Keratinocyte (primary cell): Measurements from ENCODE around the gene MTHFD1L. TPM values are rescaled to one million over a fixed set of nuclear protein-coding genes. Genes with fewer than 3 reads are reported as not detected.
A peak's percentile ranks its signal among the peaks of the same experiment; 100 is the strongest.

Experiments
- DNase-seq: peaks from one replicate; pipeline ENCODE4 v3.0.0-alpha.2; 2011; ENCODE audit warnings: low read depth, missing footprints, low spot score
- FAIRE-seq: peaks from 2 replicates; lab custom pipeline; 2011; peaks lifted over from hg19 to GRCh38; lab: Jason Lieb, UNC
- H2AFZ ChIP-seq: 2 replicates; pipeline ENCODE4 v1.6.0; 2012; ENCODE audit warnings: low read length, control low read depth, inconsistent platforms; ENCODE audit not compliant: control insufficient read depth
- H3K27ac ChIP-seq: 2 replicates; pipeline ENCODE4 v1.5.1; 2011; ENCODE audit warnings: low read length; ENCODE audit not compliant: control insufficient read depth, insufficient read depth
- H3K27me3 ChIP-seq: 3 replicates; pipeline ENCODE4 v1.6.0; 2011; ENCODE audit warnings: low read length; ENCODE audit not compliant: control insufficient read depth, insufficient read depth; ENCODE audit errors: extremely low read depth
- H3K36me3 ChIP-seq, 2 experiments: 2 replicates in 1 of 2; 3 replicates in 1 of 2; pipeline ENCODE4 v1.5.1; 2011; ENCODE audit warnings: low read length in 2 of 2, mild to moderate bottlenecking in 1 of 2; ENCODE audit not compliant: control insufficient read depth in 2 of 2, insufficient read depth in 2 of 2; ENCODE audit errors: extremely low read depth in 1 of 2
- H3K4me1 ChIP-seq: 3 replicates; pipeline ENCODE4 v1.5.1; 2011; ENCODE audit warnings: low read length; ENCODE audit not compliant: control insufficient read depth, insufficient read depth; ENCODE audit errors: extremely low read depth
- H3K4me2 ChIP-seq: 3 replicates; pipeline ENCODE4 v1.6.0; 2011; ENCODE audit warnings: low read depth, low read length; ENCODE audit not compliant: control insufficient read depth, insufficient read depth; ENCODE audit errors: extremely low read depth
- H3K4me3 ChIP-seq, 3 experiments: fragments of 200-600 bp in 1 of 3; sonication (generic) in 1 of 3; 2 replicates in 2 of 3; 3 replicates in 1 of 3; pipeline ENCODE4 v1.5.1; 2011 to 2016; ENCODE audit warnings: low read length in 3 of 3, mild to moderate bottlenecking in 3 of 3, control low read depth in 2 of 3, inconsistent platforms in 1 of 3, low read depth in 1 of 3, mixed read lengths in 1 of 3, mixed run types in 1 of 3, moderate library complexity in 1 of 3; ENCODE audit not compliant: control insufficient read depth in 2 of 3, insufficient read depth in 2 of 3; ENCODE audit errors: extremely low read depth in 1 of 3
- H3K79me2 ChIP-seq: 2 replicates; pipeline ENCODE4 v1.6.0; 2012; ENCODE audit warnings: low read length; ENCODE audit not compliant: control insufficient read depth, insufficient read depth
- H3K9ac ChIP-seq: 3 replicates; pipeline ENCODE4 v1.6.0; 2011; ENCODE audit warnings: low read length; ENCODE audit not compliant: control insufficient read depth, insufficient read depth; ENCODE audit errors: extremely low read depth
- H3K9me1 ChIP-seq: 3 replicates; pipeline ENCODE4 v1.6.0; 2011; ENCODE audit warnings: low read length; ENCODE audit not compliant: control insufficient read depth, insufficient read depth; ENCODE audit errors: extremely low read depth
- H3K9me3 ChIP-seq: 2 replicates; pipeline ENCODE4 v1.5.1; 2012; ENCODE audit warnings: low read depth, low read length; ENCODE audit not compliant: control insufficient read depth
- H4K20me1 ChIP-seq: 3 replicates; pipeline ENCODE4 v1.6.0; 2011; ENCODE audit warnings: low read length; ENCODE audit not compliant: control insufficient read depth, insufficient read depth; ENCODE audit errors: extremely low read depth
- CTCF ChIP-seq, 3 experiments: IDR thresholded peaks in 1 of 3; conservative IDR thresholded peaks in 1 of 3; optimal IDR thresholded peaks in 1 of 3; 2 replicates in 2 of 3; 3 replicates in 1 of 3; pipeline versions ENCODE3 to v1.5.1; 2011; ENCODE audit warnings: low read length in 3 of 3, mild to moderate bottlenecking in 3 of 3, moderate library complexity in 2 of 3, control low read depth in 1 of 3, inconsistent platforms in 1 of 3; ENCODE audit not compliant: insufficient read depth in 2 of 3; ENCODE audit errors: extremely low read depth in 1 of 3
- EZH2 ChIP-seq: IDR thresholded peaks from one replicate; pipeline ENCODE4 v1.6.1; 2012; ENCODE audit warnings: inconsistent platforms, mild to moderate bottlenecking, low read length, moderate library complexity
- dilution Hi-C: fragments of 300-500 bp; cut with MboI; formaldehyde crosslinking; loops from one replicate; pipeline ENCODE4 v1.7.0; 2020; ENCODE audit warnings: low sequenced_read_pairs; ENCODE audit not compliant: extremely low pct_ligation_motif_present
- polyA plus RNA-seq, 5 experiments: library from polyadenylated mRNA; depleted of rRNA in 3 of 5; stranded (reverse) in 3 of 5; stranded (forward) in 1 of 5; unstranded in 1 of 5; fragments of >200 nt; gene quantifications; 1 replicate in 1 of 5; 2 replicates in 3 of 5; 3 replicates in 1 of 5; pipeline versions ENCODE4 v1.2.1 to v1.2.3, GENCODE V29; 2011 to 2012; ENCODE audit warnings: missing spikeins in 2 of 5, low read depth in 1 of 5, low replicate concordance in 1 of 5

MTHFD1L gene
- polyA plus RNA-seq, 1 donor (not counting 4 experiments of a cell fraction or from before 2014, with no cell fraction given) = 38.0 TPM

GRCh38 chr6:151004383-151005024 is 139.0 kb downstream of the MTHFD1L start:
- Histone ChIP-seq H3K9me1 (no peaks in the 10 kb centered on the region), H3K27me3 (no peaks in the 10 kb centered on the region), H3K27ac (peak overlapping the region; percentile 0), H3K4me1 (peaks cover 15% of the 10 kb centered on the region), H3K9ac (no peak overlapping the region), H3K9me3 (no peaks in the 10 kb centered on the region), H3K36me3 (peaks cover 0 to 16% of the 10 kb centered on the region in 2 experiments), H3K4me3 (no peak overlapping the region), H3K4me2 (peak overlapping the region; percentile 37), H4K20me1 (no peaks in the 10 kb centered on the region), H2AFZ (no peak overlapping the region), H3K79me2 (no peaks in the 10 kb centered on the region)
- dilution Hi-C loops = no loop called here
- no peak for DNase-seq
- no peak for TF ChIP-seq EZH2
- TF ChIP-seq CTCF (optimal IDR thresholded peaks at IDR 0.05 in 1 of 3, IDR thresholded peaks at IDR 0.05 in 1 of 3, conservative IDR thresholded peaks at IDR 0.05 in 1 of 3; ENCODE audit: extremely low read depth in 1 of 3, insufficient read depth in 2 of 3, low read length in 3 of 3) = no peak
- FAIRE-seq = peak; percentile 41

GRCh38 chr6:151005164-151005563 is 139.7 kb downstream of the MTHFD1L start:
- DNase-seq (no peak), FAIRE-seq (no peak)
- H3K27ac ChIP-seq = no peak overlapping the region
- H3K4me1 ChIP-seq = peaks cover 15% of the 10 kb centered on the region
- H3K9me1 ChIP-seq = no peaks in the 10 kb centered on the region
- no peak overlapping the region for H2AFZ ChIP-seq
- no peak overlapping the region for H3K9ac ChIP-seq
- H3K9me3 ChIP-seq = no peaks in the 10 kb centered on the region
- dilution Hi-C loops = no loop called here
- H3K4me3 ChIP-seq = no peak overlapping the region
- no peaks in the 10 kb centered on the region for H4K20me1 ChIP-seq
- peaks cover 0 to 19% of the 10 kb centered on the region in 2 experiments for H3K36me3 ChIP-seq
- H3K4me2 ChIP-seq = peak overlapping the region; percentile 37
- H3K79me2 ChIP-seq = no peaks in the 10 kb centered on the region
- no peaks in the 10 kb centered on the region for H3K27me3 ChIP-seq
- TF ChIP-seq EZH2 (no peak), CTCF (optimal IDR thresholded peaks at IDR 0.05 in 1 of 3, IDR thresholded peaks at IDR 0.05 in 1 of 3, conservative IDR thresholded peaks at IDR 0.05 in 1 of 3; ENCODE audit: extremely low read depth in 1 of 3, insufficient read depth in 2 of 3, low read length in 3 of 3) (no peak)
